K562 (cell line): ENCODE measurements around the gene GAMT. TPM values are rescaled to one million over a fixed set of nuclear protein-coding genes. Genes with fewer than 3 reads are reported as not detected.
A peak's percentile ranks its signal among the peaks of the same experiment; 100 is the strongest.

Experiments used
- BRF1 ChIP-seq: IDR thresholded peaks from 3 replicates; pipeline ENCODE4 v1.6.1; 2011; ENCODE audit warnings: borderline replicate concordance, mild to moderate bottlenecking; ENCODE audit not compliant: insufficient read length; ENCODE audit errors: extremely low read depth
- E2F6 ChIP-seq, 2 experiments: IDR thresholded peaks; 2 replicates each; pipeline ENCODE4 v1.6.1; 2011; ENCODE audit warnings: borderline replicate concordance in 1 of 2, control low read depth in 1 of 2, low read depth in 1 of 2, low read length in 1 of 2, mild to moderate bottlenecking in 1 of 2, mixed read lengths in 1 of 2, moderate library complexity in 1 of 2; ENCODE audit not compliant: insufficient read depth in 1 of 2, insufficient read length in 1 of 2, poor library complexity in 1 of 2, severe bottlenecking in 1 of 2; ENCODE audit errors: extremely low read depth in 1 of 2
- JUN ChIP-seq, 2 experiments: sonication (generic) in 1 of 2; formaldehyde crosslinking in 1 of 2; IDR thresholded peaks; 2 replicates each; pipeline versions ENCODE4 v1.6.1 to v1.8.0; 2012 to 2022; ENCODE audit warnings: borderline replicate concordance in 2 of 2, mild to moderate bottlenecking in 2 of 2, improper control_type of control experiment in 1 of 2, low read depth in 1 of 2, low read length in 1 of 2, missing genetic modification reagents in 1 of 2
- NR4A1 ChIP-seq, 2 experiments: fragments of 250-450 bp in 1 of 2; fragments of 450-650 bp in 1 of 2; sonication (Bioruptor Pico) in 1 of 2; IDR thresholded peaks; 2 replicates each; pipeline versions ENCODE4 v1.4.0 to v1.6.1; 2016 to 2020; ENCODE audit warnings: mild to moderate bottlenecking in 2 of 2, missing compliant biosample characterization in 1 of 2, missing genetic modification characterization in 1 of 2, moderate library complexity in 1 of 2
- PHF8 ChIP-seq: fragments of 200-600 bp; sonication (generic); IDR thresholded peaks from 2 replicates; pipeline ENCODE4 v1.6.1; 2012; ENCODE audit warnings: mixed run types, mild to moderate bottlenecking, inconsistent platforms, low read length, moderate library complexity, borderline replicate concordance
- RAD21 ChIP-seq, 2 experiments: fragments of 250-450 bp in 1 of 2; fragments of 450-650 bp in 1 of 2; sonication (Bioruptor Pico) in 1 of 2; formaldehyde crosslinking in 1 of 2; IDR thresholded peaks in 1 of 2; conservative IDR thresholded peaks in 1 of 2; 2 replicates each; pipeline versions ENCODE4 v1.4.0 to v1.8.0; 2020 to 2022; ENCODE audit warnings: mild to moderate bottlenecking in 2 of 2, moderate library complexity in 1 of 2
- RBFOX2 ChIP-seq: fragments of 200-400 bp; formaldehyde crosslinking; IDR thresholded peaks from 2 replicates; pipeline ENCODE4 v1.6.1; 2017; ENCODE audit warnings: low read depth, mild to moderate bottlenecking, low read length, moderate library complexity
- RBM14 ChIP-seq: fragments of 200-400 bp; formaldehyde crosslinking; IDR thresholded peaks from 2 replicates; pipeline ENCODE4 v1.6.1; 2018; ENCODE audit warnings: low read depth, mild to moderate bottlenecking, low read length, moderate library complexity, borderline replicate concordance; ENCODE audit not compliant: insufficient read depth
- TAF1 ChIP-seq: IDR thresholded peaks from 2 replicates; pipeline ENCODE4 v1.6.1; 2011; ENCODE audit warnings: mild to moderate bottlenecking, low read length, moderate library complexity; ENCODE audit not compliant: insufficient read depth, control insufficient read depth, severe bottlenecking; ENCODE audit errors: extremely low read depth
- ZBTB40 ChIP-seq, 2 experiments: fragments of 450-650 bp in 1 of 2; sonication (generic) in 1 of 2; formaldehyde crosslinking in 1 of 2; IDR thresholded peaks; 2 replicates each; pipeline versions ENCODE4 v1.7.1 to v1.9.0; 2016 to 2022; ENCODE audit warnings: inconsistent platforms in 1 of 2, mild to moderate bottlenecking in 1 of 2, missing genetic modification reagents in 1 of 2
- ZNF431 ChIP-seq: sonication (generic); formaldehyde crosslinking; IDR thresholded peaks from 2 replicates; pipeline ENCODE4 v1.8.0; 2022; ENCODE audit warnings: mild to moderate bottlenecking, missing genetic modification reagents
- polyA plus RNA-seq, 8 experiments: library from polyadenylated mRNA; depleted of rRNA in 4 of 8; stranded (reverse) in 5 of 8; unstranded in 3 of 8; fragments of >200 nt; fragmentation: Nextera tagmentation in 2 of 8; fragmentation: Illumina TruSeq in 1 of 8; extraction: Ambion mirVana in 2 of 8; extraction: Trizol in 1 of 8; gene quantifications; 2 replicates each; pipeline versions ENCODE4 v1.2.1 to v1.2.3, GENCODE V29; 2011 to 2014; ENCODE audit warnings: inconsistent platforms in 1 of 8, missing spikeins in 1 of 8
- total RNA-seq, 7 experiments: library from RNA; depleted of rRNA in 6 of 7; stranded (reverse); fragments of >200 nt in 6 of 7; fragmentation: Illumina TruSeq in 2 of 7; extraction: Trizol in 2 of 7; gene quantifications; 2 replicates each; pipeline versions ENCODE4 v1.2.1 to v1.2.3, GENCODE V29; 2011 to 2021; ENCODE audit warnings: low replicate concordance in 1 of 7

The GAMT gene
- total and polyA plus RNA-seq, 9 of the 15 experiments (the other 6 are each of a cell fraction or from before 2014, with no cell fraction given): 1.3 to 35.3 (median 27.2) TPM

GRCh38 chr19:1407528-1408299 lies 6.4 kb upstream of the GAMT start, which contains the start of gene DAZAP1 (continued):
- TF ChIP-seq ZBTB40 (IDR thresholded peaks at IDR 0.05): peak; percentile 29; the same call in 1 of the 2 replicates
- no peak for TF ChIP-seq ZBTB40 (CRISPR knock-in tag; IDR thresholded peaks at IDR 0.05)
- TF ChIP-seq JUN (IDR thresholded peaks at IDR 0.05; ENCODE audit: borderline replicate concordance, low read depth, low read length): 0 out of 2 replicates have a peak, but pooled peaks have one; percentile 1
- no peak for TF ChIP-seq JUN (CRISPR knock-in tag; IDR thresholded peaks at IDR 0.05; ENCODE audit: borderline replicate concordance)
- no peak for TF ChIP-seq BRF1
- no peak for TF ChIP-seq ZNF431 (CRISPR knock-in tag)
- TF ChIP-seq NR4A1 (CRISPR knock-in tag; IDR thresholded peaks at IDR 0.05): no peak
- TF ChIP-seq NR4A1 (tag; IDR thresholded peaks at IDR 0.05): 0 out of 2 replicates have a peak, but pooled peaks have one; percentile 9
- peak; percentile 49 for TF ChIP-seq TAF1
- TF ChIP-seq RBFOX2: peak; percentile 8; the same call in 1 of the 2 replicates
- peak; percentile 31; the same call in 1 of the 2 replicates for TF ChIP-seq PHF8
- 0 out of 2 replicates have a peak, but pooled peaks have one; percentile 69 for TF ChIP-seq RBM14
- peak in 1 of 2 experiments; percentile 35 for TF ChIP-seq E2F6 (IDR thresholded peaks at IDR 0.05; ENCODE audit: borderline replicate concordance in 1 of 2, extremely low read depth in 1 of 2, insufficient read depth in 1 of 2, insufficient read length in 1 of 2, low read depth in 1 of 2, low read length in 1 of 2, poor library complexity in 1 of 2, severe bottlenecking in 1 of 2)
- TF ChIP-seq RAD21 (CRISPR knock-in tag; conservative IDR thresholded peaks at IDR 0.05 in 1 of 2, IDR thresholded peaks at IDR 0.05 in 1 of 2): no peak
